ENCODE data around the gene PAQR3.

GRCh38 chr4:78901882-78902281 lies 37.4 kb downstream of the PAQR3 start:
- no peak for TF ChIP-seq CTCF (IDR thresholded peaks at IDR 0.05)
- TF ChIP-seq TCF7L2 (IDR thresholded peaks at IDR 0.05; ENCODE audit: low read depth, low read length) = no peak
- TF ChIP-seq SIN3A (IDR thresholded peaks at IDR 0.05; ENCODE audit: borderline replicate concordance, insufficient read depth, low read depth, low read length) = no peak
- TF ChIP-seq REST (IDR thresholded peaks at IDR 0.05; ENCODE audit: insufficient read depth in 1 of 2, low read depth in 2 of 2, low read length in 1 of 2) = no peak
- TF ChIP-seq POLR2AphosphoS5 (IDR thresholded peaks at IDR 0.05; ENCODE audit: low read depth, low read length) = no peak
